ENCODE measurements around the gene C2CD4B.

GRCh38 chr15:62145015-62145735, 19.9 kb downstream of the C2CD4B start:
- no peak for TF ChIP-seq CTCF (IDR thresholded peaks at IDR 0.05)
- TF ChIP-seq ZFX (IDR thresholded peaks at IDR 0.05; ENCODE audit: borderline replicate concordance): no peak
